ENCODE data around the gene TFR2.
"Not testable (repeated sequence)": the region's sequence is repeated elsewhere in the genome, so short reads cannot be mapped to it uniquely, and the experiment has no call there.

TFR2 gene

GRCh38 chr7:100678291-100678984 lies 37.1 kb upstream of the TFR2 start:
- DNase-seq (ENCODE audit: low read depth): no peak

GRCh38 chr7:100677308-100678267 lies 36.2 kb upstream of the TFR2 start:
- no peak for DNase-seq (ENCODE audit: low read depth)

- DNase-seq (ENCODE audit: low read depth): no peak
Observed at GRCh38 chr7:100676501-100677306, 35.4 kb upstream of the TFR2 start.

GRCh38 chr7:100675581-100676350 lies 34.4 kb upstream of the TFR2 start:
- peak; percentile 73 for DNase-seq (ENCODE audit: low read depth)

- DNase-seq (ENCODE audit: low read depth): no peak
Observed at GRCh38 chr7:100675105-100675451, 33.7 kb upstream of the TFR2 start.

GRCh38 chr7:100674411-100675104 lies 33.2 kb upstream of the TFR2 start:
- no peak for DNase-seq (ENCODE audit: low read depth)

- no peak for DNase-seq (ENCODE audit: low read depth)
Observed at GRCh38 chr7:100673942-100674410, 32.6 kb upstream of the TFR2 start.

- DNase-seq (ENCODE audit: low read depth): peak; percentile 94
Observed at GRCh38 chr7:100673302-100673941, 32.1 kb upstream of the TFR2 start, which contains the start of gene GNB2. Gene GNB2 (plus strand): TSS chr7:100673740. CDS start chr7:100676266, 2,526 bp downstream.

GRCh38 chr7:100671353-100672327 lies 30.3 kb upstream of the TFR2 start:
- no peak for DNase-seq (ENCODE audit: low read depth)

- DNase-seq (ENCODE audit: low read depth): no peak
Observed at GRCh38 chr7:100670074-100670473, 28.7 kb upstream of the TFR2 start.

- not testable (repeated sequence) for DNase-seq (ENCODE audit: low read depth)
Observed at GRCh38 chr7:100669106-100669505, 27.8 kb upstream of the TFR2 start.

GRCh38 chr7:100668069-100668449 lies 26.7 kb upstream of the TFR2 start:
- DNase-seq (ENCODE audit: low read depth): no peak

GRCh38 chr7:100667331-100668068 lies 26.1 kb upstream of the TFR2 start:
- DNase-seq (ENCODE audit: low read depth): no peak

GRCh38 chr7:100665168-100665726 lies 23.9 kb upstream of the TFR2 start:
- DNase-seq (ENCODE audit: low read depth): no peak

- DNase-seq (ENCODE audit: low read depth): not testable (repeated sequence)
Observed at GRCh38 chr7:100662194-100662776, 20.9 kb upstream of the TFR2 start.

- DNase-seq (ENCODE audit: low read depth): no peak
Observed at GRCh38 chr7:100655908-100656674, 14.7 kb upstream of the TFR2 start, which contains the start of gene ACTL6B. Gene ACTL6B (minus strand): TSS chr7:100656448. CDS start chr7:100656354, 94 bp downstream.
